ENCODE results near the gene USP7. TPM values are rescaled to one million over a fixed set of nuclear protein-coding genes. Genes with fewer than 3 reads are reported as not detected.
A peak's percentile ranks its signal among the peaks of the same experiment; 100 is the strongest.

Gene USP7
- total RNA-seq, 4 donors from 2014 or later: 62.5 to 109 (median 89.1) TPM

DNA sequence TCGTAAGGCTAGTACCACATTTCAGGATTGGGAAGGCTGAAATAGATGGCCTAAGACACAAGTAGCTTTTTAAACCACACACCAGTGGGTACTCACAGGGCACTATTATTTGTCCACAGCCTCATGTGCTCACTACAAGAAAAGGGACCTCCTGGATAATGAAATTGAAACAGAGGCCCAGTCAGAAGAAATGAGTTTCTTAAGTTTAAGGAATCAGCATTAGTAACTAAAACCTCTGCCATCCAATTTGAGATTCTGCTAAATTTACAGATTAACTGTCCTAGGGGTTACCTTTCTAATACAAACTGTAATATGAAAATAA lies 3.0 kb downstream of the USP7 start:
- H3K27ac ChIP-seq: peak overlapping the region; percentile 10 to 66 (median 46)
- 40 to 43% methylated on average over 1 of the region's 1 CpG for WGBS, 2 donors
- H3K9me3 ChIP-seq: no peaks in the 10 kb centered on the region
- DNase-seq: no peak
- peaks cover 46 to 78% (median 65%) of the 10 kb centered on the region in 3 donors for H3K4me1 ChIP-seq
- peak overlapping the region in 2 of 4 donors; percentile 13 to 37 for H3K4me3 ChIP-seq
- TF ChIP-seq POLR2A (IDR thresholded peaks at IDR 0.05) (no peak), CTCF (IDR thresholded peaks at IDR 0.05) (no peak)
- intact Hi-C loops (cut with DNase I): no loop called here
- no peaks in the 10 kb centered on the region for H3K27me3 ChIP-seq
- no peaks in the 10 kb centered on the region for H3K36me3 ChIP-seq

DNA sequence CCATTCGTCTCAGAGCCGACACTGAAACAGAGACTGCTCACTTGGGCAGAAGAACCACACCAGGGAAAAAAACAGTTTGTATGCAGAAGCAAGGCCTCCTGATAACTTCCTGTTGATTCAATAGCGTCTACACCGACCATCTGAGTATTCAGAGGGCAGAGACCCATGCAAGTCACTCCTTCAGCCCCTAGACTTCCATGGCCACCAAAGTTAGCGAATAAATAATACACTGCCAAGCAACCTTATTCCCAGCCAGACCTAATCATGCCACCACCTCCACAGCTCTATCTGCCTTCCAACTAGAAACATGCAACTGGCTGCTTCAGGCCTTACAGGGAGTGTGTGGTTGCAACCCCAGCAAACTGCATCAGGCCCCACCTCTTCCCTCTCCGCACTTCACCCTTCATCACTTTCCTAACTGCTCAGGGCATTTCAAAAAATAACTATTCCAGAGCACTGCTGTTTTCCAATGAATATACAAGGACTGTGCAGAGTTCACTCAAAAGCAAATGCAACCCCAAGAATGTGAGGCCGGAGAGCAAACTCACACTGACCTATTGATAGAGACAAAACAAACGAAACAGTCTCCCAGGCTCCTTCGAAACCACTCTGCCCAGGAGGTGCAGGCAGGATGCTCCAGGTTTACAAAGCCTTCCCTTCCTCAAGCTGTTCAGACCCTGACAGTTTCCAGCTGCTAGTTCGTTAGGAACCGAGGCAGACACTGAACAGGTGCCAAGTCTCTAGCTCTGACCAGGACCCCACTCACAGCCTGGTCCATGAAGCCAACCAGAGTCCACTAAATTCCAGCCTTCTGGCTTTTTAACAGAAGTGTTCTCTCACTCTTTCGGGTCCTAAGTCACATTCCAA lies 3.6 kb downstream of the USP7 start:
- Histone ChIP-seq H3K9me3 (no peaks in the 10 kb centered on the region), H3K27ac (peak overlapping the region; percentile 10 to 66 (median 46)), H3K4me3 (peak overlapping the region in 2 of 4 donors; percentile 13 to 37), H3K4me1 (peaks cover 46 to 83% (median 69%) of the 10 kb centered on the region in 3 donors), H3K27me3 (no peaks in the 10 kb centered on the region), H3K36me3 (no peaks in the 10 kb centered on the region)
- intact Hi-C loops (cut with DNase I): no loop called here
- no peak for TF ChIP-seq POLR2A (IDR thresholded peaks at IDR 0.05)
- TF ChIP-seq CTCF (IDR thresholded peaks at IDR 0.05): no peak
- WGBS, 2 donors: 17 to 19% methylated on average over 11 of the region's 12 CpGs
- no peak for DNase-seq

DNA sequence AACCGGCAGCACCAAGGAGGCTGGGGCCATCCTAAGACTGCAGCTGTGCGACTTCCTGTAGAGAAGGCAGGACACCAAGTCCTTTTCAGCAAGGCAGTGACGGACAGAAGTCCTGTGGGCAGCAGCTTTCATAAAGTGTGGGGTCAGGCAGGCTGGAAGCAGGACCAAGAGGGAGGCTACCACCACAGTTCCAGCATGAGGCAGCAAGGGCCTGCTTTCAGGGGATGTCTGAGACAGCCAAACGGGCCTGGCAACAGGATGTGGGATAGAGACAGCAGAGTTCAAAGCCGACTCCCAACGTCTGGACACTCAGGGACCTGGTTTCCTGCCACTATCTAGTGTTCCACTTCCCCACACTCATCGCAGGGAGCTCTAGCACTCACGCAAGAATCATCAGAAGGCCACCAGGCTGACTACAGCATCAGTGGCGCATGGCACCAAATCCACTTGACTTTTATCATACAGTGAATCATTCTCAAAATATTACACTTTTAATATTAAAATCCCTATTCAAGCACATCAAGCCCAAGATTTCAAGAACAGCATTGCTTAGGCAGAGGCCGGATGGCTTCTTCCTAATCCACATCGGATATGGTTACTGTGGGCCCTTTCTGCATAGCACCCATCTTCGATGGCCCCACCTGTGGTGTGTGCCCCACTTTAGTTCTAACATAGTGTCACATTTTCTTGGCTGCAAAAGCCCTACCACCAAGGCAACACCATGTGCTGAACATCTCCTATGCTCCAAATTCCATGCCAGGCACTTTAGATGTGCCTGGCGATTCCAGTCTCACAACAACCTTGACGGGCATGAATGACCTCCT lies 5.2 kb downstream of the USP7 start:
- TF ChIP-seq CTCF (IDR thresholded peaks at IDR 0.05) (no peak), POLR2A (IDR thresholded peaks at IDR 0.05) (no peak)
- no peaks in the 10 kb centered on the region for H3K27me3 ChIP-seq
- peaks cover 46 to 86% (median 79%) of the 10 kb centered on the region in 3 donors for H3K4me1 ChIP-seq
- H3K36me3 ChIP-seq: no peaks in the 10 kb centered on the region
- no peak overlapping the region for H3K4me3 ChIP-seq
- no peaks in the 10 kb centered on the region for H3K9me3 ChIP-seq
- intact Hi-C loops (cut with DNase I): no loop called here
- H3K27ac ChIP-seq: peak overlapping the region in 3 of 4 donors; percentile 3 to 38 (median 9)
- WGBS, 2 donors: 55 to 60% methylated on average over 14 of the region's 14 CpGs
- DNase-seq: no peak

DNA sequence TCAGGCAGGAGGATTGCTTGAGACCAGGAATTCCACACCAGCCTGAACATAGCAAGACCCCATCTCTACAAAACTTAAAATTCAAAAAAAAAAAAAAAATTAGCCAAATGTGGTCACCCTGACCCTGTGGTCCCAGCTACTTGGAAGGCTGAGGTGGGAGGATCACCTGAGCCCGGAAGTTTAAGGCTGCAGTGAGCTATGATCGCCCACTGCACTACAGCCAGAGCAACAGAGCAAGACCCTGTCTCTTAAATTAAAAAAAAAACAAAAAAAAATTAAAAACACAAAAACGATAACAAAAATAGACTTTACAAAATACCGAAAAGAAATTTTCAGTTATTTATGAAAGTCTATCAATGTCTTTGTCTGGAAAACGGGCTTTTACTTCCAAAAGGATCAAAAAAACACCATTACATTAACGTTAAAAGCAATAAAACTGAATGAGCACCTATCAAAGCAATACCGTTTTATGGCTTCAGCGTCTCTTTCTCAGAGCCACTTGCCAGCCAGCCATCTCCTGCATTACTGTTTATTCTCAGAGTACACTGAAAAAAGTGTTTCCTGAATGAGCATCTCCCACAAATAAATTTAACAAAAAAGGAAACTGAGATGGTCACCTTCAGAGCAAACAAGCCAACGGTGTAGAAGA lies 6.1 kb downstream of the USP7 start:
- peak overlapping the region in 2 of 4 donors; percentile 3 to 38 for H3K27ac ChIP-seq
- DNase-seq: no peak
- TF ChIP-seq CTCF (IDR thresholded peaks at IDR 0.05): no peak
- no peak for TF ChIP-seq POLR2A (IDR thresholded peaks at IDR 0.05)
- no peak overlapping the region for H3K4me3 ChIP-seq
- no peaks in the 10 kb centered on the region for H3K36me3 ChIP-seq
- 63 to 81% methylated on average over 9 of the region's 9 CpGs for WGBS, 2 donors
- H3K9me3 ChIP-seq: no peaks in the 10 kb centered on the region
- peaks cover 48 to 93% (median 84%) of the 10 kb centered on the region in 3 donors for H3K4me1 ChIP-seq
- intact Hi-C loops (cut with DNase I): no loop called here
- no peaks in the 10 kb centered on the region for H3K27me3 ChIP-seq

Measured in esophagus squamous epithelium (tissue), 5 donors.